Measurements from ENCODE around the gene SLC6A6.
"Not testable (repeated sequence)": the region's sequence is repeated elsewhere in the genome, so short reads cannot be mapped to it uniquely, and the experiment has no call there.

The SLC6A6 gene

GRCh38 chr3:14437705-14438104 is 35.3 kb downstream of the SLC6A6 start:
- not testable (repeated sequence) for DNase-seq (ENCODE audit: low read depth)

GRCh38 chr3:14438262-14438661 is 35.9 kb downstream of the SLC6A6 start:
- no peak for DNase-seq (ENCODE audit: low read depth)

GRCh38 chr3:14438929-14439328 is 36.5 kb downstream of the SLC6A6 start:
- DNase-seq (ENCODE audit: low read depth): no peak

GRCh38 chr3:14439501-14440167 is 37.2 kb downstream of the SLC6A6 start:
- no peak for DNase-seq (ENCODE audit: low read depth)

- no peak for DNase-seq (ENCODE audit: low read depth)
Observed at GRCh38 chr3:14440168-14440518, 37.7 kb downstream of the SLC6A6 start.

GRCh38 chr3:14440531-14441239 is 38.3 kb downstream of the SLC6A6 start:
- DNase-seq (ENCODE audit: low read depth): no peak

GRCh38 chr3:14441240-14441919 is 39.0 kb downstream of the SLC6A6 start:
- DNase-seq (ENCODE audit: low read depth): no peak

GRCh38 chr3:14441920-14442300 is 39.5 kb downstream of the SLC6A6 start:
- no peak for DNase-seq (ENCODE audit: low read depth)

GRCh38 chr3:14444380-14444779 is 42.0 kb downstream of the SLC6A6 start:
- no peak for DNase-seq (ENCODE audit: low read depth)

- DNase-seq (ENCODE audit: low read depth): no peak
Observed at GRCh38 chr3:14445773-14446172, 43.4 kb downstream of the SLC6A6 start.

GRCh38 chr3:14446988-14447570 is 44.7 kb downstream of the SLC6A6 start:
- no peak for DNase-seq (ENCODE audit: low read depth)

- no peak for DNase-seq (ENCODE audit: low read depth)
Observed at GRCh38 chr3:14448063-14448462, 45.7 kb downstream of the SLC6A6 start.

GRCh38 chr3:14448756-14449727 is 46.6 kb downstream of the SLC6A6 start:
- DNase-seq (ENCODE audit: low read depth): no peak

- DNase-seq (ENCODE audit: low read depth): no peak
Observed at GRCh38 chr3:14450506-14450905, 48.1 kb downstream of the SLC6A6 start.

- DNase-seq (ENCODE audit: low read depth): no peak
Observed at GRCh38 chr3:14450922-14451606, 48.7 kb downstream of the SLC6A6 start.

- no peak for DNase-seq (ENCODE audit: low read depth)
Observed at GRCh38 chr3:14451844-14452739, 49.7 kb downstream of the SLC6A6 start.

GRCh38 chr3:14452740-14453710 is 50.6 kb downstream of the SLC6A6 start:
- DNase-seq (ENCODE audit: low read depth): no peak

GRCh38 chr3:14453876-14454638 is 51.7 kb downstream of the SLC6A6 start:
- DNase-seq (ENCODE audit: low read depth): no peak

Data from stimulated activated CD8-positive, alpha-beta memory T cell treated with anti-CD3 and anti-CD28 coated beads, Interleukin-4, amount 100 ng/mL, for 24 hours (primary cell).